Renal cortical epithelial cell (primary cell): Measurements from ENCODE around the gene ENTPD6. TPM values are rescaled to one million over a fixed set of nuclear protein-coding genes. Genes with fewer than 3 reads are reported as not detected.

Source experiments
- DNase-seq: peaks from one replicate; pipeline ENCODE4 v3.0.0-alpha.2; 2011; ENCODE audit warnings: low read depth
- total RNA-seq: library from RNA; depleted of rRNA; stranded (reverse); fragments of >200 nt; gene quantifications from 2 replicates; pipeline ENCODE4 v1.2.3, GENCODE V29; 2014

ENTPD6 gene
- total RNA-seq, 1 donor from 2014 or later: 62.1 TPM

DNA sequence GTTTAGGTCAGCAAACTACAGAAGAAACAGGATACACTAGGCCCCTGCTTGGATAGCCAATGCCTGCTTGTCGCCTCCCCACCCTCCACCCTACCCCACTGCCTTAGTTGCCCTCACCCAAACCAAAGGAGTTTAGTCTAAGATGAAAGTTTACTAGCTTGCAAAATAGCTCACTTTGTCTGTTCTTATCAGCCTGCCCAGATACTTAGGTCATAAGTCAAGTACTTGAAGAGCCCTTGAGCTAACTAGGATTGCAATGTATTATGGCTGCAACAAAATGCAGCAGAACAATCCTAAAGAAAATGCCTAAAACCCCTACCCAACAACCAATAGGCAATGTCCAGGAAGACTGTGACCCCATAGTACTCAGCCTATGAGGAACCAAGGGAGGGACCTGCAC is 7.3 kb upstream of the ENTPD6 start:
- DNase-seq: no peak

DNA sequence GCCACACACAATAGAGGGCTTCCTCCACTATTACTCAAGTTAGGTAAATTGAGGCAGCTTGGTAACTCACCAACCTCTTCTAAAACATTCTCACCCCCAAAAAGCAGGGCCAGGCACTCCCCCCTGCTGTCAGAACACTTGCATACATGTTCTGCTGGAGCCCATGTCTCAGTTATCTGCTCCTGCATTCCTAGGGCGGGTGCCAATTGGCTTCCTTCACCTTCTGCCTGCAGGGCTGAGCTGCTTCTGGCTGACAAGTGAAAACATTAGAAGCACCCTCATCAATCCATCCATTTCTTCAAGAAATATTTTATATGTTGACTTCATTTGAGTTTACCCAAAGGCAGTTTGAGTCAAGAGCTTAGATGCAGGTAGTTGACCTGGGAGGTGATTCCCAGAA is 4.5 kb upstream of the ENTPD6 start:
- no peak for DNase-seq

DNA sequence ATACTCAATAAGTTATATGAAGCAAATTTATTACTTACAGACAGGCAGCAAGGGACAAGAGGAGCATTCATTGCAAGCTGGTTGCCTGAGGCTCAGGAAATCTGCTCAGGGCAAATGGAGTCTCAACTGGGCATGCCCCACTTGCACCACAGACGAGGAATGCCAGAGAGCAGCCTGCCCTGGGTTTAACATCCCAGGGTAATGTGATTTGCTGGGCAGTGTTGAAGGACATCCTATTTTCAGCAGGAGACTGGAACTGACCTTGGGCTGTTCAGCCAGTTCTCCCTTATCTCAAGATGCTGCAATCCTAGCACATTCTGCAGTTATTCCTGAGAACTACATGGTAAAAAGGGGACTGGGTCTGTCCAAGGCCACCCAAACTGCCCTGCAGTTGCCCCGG is 3.8 kb upstream of the ENTPD6 start:
- no peak for DNase-seq

DNA sequence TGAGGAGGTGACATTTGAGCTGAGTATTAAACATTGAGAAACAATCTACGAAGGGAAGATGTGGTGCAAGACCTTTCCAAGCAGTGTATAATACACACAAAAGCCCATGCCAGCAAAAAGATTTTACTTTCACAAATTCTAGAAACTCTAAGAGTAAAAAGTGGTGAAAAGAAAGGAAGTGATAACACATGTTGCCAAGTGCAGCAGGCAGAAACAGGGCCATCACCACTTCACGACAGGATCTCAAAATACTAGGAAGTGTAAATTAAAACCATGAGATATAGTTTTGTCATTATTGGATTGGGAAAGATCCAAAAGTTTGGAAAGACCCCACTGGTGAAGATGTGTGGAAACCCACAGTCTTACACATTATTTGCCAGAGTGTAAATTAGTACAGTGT is 1.7 kb upstream of the ENTPD6 start:
- DNase-seq: no peak

DNA sequence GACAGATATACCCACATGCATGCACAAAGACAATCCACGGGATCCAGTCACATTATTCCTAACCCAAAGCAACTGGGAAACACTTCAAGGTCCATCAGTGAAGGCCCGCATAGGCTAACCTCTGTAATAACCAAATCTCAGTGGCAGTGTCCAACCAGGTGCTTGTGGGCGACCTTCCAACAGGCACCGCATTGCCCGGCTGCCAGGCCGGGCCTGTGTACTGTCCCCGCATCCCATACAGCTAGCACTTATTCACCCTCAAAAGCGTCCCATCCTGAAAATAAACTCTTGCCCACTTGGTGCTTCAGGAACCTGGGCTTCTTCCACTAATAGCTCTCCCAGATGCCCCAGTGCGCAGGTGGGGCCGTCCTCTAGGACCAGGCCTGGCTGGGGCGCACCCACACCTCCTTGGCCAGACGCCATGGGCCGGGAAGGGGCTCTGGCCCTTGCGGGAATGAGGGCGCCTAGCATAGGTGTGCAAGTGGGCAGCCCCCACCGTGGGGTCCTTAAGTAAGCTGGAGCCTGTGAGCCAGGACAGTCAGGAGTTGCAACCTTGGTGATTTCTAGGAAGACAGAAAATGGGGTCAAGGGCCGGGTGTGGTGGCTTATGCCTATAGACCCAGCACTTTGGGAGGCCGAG is 1.1 kb upstream of the ENTPD6 start:
- DNase-seq: no peak

DNA sequence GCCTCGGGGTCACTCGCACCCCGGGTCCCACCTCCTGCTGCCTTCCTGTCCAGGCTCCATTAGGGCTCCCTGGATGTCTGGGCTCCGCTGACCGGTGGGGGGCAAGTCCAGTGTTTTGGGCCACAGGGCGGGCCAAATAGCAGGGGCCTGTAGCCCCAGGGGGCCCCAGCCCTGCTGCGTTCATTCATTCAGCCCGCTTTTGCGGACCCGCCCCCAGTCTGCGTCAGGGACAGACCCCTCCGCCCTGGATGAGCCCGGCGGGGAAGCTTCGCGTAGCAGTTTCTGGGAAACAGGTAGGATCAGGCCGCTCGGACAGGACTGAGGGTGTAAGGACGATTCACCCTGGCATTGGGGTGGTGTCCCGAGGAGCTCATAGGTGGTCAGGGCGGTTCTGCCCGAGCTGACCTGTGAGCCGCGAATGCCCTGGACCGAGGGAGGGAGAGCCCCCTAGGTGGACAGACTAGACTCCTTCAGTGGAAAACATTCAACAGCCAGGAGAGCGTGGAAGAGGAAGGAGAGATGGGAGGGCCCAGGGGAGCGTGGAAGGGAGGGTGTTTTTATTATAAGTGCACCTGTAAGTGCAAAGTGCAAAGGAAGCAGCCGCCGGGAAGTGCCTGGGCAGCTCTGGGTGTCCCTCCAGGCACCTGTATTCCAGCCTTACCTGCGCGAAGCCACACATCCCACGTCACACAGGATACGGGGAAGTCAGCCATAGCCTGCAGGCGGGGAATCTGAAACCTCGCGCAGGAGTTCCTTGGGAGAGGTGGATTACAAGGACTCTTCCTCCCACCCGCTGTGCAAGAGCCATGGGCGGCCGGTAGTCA is 662 bp downstream of the ENTPD6 start:
- DNase-seq: peak; percentile 23

DNA sequence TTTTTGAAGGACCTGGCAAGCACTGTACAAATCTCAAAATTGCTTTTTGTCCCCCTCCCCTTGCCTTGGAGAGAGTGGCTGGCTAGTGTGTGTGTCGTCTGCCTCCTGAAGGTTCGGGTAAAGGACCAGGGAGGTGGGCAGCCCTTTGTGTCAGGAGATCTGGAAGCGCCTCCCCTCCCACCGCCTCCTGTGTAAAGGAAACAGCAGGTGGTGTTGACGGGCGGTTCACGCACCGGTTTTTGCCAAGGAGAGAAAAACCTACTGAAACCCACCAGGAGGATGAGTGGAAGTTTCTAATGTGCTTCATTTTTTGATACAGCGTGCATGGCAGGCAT is 1.2 kb downstream of the ENTPD6 start:
- DNase-seq: no peak

DNA sequence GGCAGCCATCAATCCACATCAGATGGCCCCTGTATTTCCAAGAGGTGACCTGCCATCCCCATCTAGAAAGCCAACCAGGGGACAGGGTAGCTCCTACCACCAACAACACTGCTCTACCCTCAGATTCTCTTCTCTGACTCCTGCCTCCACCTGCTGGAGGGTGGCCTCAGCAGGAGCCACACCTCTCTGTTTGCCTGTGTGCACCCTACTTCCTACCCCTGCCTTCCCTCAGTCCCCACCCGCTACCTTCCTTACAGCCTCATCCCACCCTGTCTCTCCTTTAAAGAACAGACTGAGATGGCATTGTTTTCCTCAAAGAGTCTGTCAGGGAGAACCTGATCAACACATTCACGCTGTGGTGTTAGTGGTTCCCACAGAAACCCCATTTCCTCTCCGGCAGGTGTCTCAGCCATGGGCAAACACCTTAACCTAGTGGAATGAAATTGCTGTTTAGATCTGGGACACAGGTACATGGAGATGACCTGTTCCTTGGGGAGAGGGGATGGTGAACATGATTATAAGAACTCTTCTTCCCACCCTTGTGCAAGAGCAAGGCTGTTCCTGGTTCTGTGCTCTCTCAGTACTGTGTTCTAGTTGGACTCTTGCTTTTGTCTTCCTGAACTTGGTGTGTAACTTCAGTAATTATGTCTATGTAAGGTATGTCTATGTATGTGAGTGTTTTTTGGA is 1.8 kb downstream of the ENTPD6 start:
- no peak for DNase-seq

DNA sequence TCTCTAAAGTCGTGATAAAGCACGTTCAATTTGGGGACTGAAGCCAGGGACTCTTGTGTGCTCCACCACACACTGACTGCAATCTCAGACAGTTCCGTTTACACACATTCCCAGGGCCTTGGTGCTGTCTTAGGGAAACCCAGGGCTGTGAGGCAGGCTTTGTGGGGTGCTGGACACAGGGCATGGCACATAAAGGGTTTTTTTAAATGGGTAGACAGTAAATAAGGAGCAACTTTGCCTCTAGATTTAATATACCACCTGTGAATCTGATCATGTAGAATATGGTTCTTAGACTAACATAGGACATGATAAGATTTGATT is 2.3 kb downstream of the ENTPD6 start:
- DNase-seq: no peak

DNA sequence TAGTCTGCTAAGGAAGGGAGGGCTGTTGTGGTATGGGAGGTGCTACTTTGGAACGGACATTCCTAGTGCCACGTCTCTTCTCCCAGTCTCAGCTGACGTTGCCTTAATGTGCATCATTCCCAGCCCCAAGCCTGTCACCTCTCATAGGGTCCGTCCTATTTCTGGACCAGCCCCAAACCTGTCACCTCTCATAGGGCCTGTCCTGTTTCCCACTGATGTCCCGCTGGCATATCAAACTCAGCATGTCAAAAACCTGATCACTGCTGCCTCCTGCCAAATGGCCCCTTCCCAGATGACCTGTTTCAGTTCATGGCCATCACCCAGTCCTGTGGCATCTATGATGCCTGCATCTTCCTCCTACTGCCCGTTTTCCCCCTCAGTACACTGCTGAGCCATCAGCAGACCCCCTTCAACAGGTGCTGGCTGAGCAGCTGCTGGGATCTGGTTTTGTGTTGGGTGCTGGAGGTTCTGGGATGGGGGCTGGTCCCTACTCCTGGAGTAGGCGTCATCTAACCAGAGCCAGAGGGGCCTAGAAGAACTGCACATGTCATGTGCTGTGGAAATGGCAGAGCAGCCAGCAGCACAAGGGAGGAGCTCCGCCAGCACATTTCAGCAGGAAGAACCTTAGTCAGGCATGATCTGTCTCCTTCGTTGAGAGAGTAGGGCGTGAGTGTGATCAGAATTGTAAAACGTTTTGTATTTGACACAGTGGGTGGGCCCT is 3.3 kb downstream of the ENTPD6 start:
- no peak for DNase-seq

DNA sequence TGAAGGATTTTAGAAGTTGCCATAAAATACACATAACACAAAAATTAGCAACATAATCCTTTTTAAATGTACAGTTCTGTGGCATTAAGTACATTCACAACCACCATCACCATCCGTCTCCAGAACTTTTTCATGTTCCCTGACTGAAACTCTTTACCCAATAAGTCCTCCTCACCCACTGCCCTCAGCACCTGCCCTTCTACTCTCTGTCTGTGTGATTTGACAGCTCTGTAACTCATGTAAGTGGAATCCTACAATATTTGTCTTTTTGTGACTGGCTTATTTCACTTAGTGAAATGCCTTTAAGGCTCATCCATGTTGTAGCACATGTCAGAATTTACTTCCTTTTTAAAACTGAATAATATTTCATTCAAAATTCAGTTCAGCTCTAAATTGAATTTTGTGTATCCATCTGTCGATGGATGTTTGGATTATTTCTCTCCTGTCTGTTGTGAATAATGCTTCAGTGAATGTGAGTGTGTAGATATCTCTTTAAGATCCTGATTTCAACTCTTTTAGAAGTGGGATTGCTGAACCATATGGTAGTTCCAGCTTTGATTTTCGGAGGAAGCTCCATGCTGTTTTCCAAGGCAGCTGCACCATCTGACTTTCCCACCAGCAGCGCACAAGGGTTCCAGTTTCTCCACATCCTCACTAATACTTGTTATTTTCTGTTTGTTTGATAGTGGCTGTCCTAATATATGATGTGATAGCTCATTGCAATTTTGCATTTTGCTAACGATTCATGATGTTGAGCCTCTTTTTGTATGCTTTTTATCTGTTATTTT is 4.2 kb downstream of the ENTPD6 start:
- DNase-seq: no peak

DNA sequence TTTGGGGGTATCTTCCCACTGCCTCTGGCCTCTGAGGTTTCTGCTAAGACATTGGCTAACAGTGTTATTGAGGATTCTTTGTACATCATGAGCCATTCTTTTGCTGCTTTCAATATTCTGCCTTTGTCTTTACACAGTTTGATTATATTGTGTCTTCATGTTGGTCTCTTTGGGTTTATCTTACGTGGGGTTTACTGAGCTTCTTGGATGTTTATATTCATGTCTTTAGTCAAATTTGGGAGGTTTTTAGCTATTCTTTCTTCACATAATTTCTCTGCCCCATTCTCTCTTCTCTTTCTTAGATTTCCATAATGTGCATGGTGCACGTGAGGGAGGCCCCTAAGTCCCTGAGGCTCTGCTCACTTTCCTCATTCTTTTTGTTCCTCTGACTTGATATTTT is 7.6 kb downstream of the ENTPD6 start:
- DNase-seq: no peak

DNA sequence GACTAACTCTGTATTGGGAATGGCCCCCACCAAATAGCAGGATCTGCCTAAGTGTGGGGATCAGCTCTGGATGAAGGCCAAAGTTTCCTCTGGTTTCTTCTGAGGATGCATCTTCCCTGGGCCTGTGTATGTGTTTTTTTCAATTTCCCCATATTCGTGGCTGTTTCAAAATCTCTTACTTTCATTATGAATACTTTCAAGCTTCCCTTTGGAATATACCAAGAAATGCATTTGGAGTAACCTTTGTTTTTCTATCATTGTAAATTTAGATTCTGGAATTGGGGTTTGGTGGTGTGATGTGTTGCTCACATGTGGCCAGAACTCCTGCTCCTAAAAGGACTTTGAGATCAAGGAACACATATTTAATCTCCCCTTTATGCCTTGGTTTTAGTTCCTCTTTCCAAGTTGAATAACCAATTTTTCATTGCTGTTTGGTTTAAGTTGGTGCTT is 8.4 kb downstream of the ENTPD6 start:
- DNase-seq: no peak

DNA sequence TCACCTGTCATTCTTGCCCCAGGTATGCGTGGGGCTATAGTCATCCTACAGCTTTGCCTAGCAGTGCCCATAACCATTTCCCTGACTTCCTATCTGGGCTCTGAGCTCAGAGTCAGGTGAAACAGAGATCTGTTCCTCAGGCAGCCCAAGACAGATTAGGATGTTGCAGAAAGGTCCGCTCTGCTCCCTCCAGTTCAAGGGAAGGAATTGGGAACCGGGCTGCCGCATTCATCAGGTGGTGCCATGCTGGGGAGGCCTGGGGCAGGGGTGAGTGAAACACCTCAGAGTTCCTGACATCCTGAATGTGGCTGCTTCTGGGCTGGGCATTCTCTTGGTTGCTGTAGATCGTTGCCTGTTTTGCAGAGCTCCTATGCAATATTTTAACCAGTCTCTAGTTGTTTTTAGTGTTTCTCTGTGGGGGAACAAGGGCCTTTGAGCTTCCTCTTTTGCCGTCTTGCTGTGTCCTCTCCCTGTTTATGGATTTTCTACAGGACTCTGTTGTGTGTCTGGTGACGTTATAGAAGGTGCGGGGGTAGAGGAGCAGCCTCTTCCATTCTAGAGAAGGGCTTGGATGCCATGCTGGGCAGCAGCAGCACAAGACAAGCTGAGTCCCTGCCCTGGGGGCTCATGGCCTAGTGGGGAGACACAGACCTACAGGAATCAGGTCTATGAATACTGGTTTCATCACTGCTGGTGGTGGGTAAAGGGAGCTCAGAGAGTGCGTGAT is 9.2 kb downstream of the ENTPD6 start:
- no peak for DNase-seq

DNA sequence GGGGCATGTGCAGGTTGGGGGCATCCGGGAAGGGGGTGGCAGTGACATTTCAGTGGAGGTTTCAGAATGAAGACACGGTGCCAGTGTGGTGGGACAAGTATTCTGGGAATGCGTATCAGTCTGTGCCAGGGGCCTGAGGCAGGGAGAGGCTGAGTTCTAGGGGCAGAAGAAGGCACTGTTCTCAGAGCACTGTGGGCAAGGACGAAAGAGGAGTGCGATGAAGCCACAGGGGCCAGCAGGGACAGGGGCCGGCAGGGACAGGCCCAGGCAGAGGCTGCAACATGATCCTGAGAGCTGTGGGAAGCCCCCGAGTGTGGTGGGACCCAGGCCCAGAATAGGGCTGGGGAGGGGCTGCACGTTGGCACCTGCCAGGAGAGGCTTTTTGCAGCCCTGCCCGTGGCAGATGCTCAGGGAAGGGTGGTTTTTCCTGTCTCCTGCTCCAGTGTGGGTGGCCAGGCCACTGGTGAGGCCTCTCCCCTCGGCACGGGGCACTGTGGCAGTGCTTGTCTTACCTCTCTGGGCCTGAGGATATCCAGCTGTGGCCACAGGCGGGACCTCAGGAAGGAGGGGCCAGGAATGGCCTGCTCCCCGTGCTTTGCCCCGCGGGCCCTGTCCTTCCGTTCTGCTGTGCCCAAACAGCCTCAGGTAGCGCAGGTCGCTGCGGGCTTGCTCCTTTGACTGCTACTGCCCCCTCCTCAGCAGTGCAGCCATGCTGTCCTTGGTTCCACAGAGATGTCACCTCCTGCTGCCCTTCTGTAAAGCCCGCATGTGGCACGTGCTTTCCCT is 10.0 kb downstream of the ENTPD6 start:
- no peak for DNase-seq

DNA sequence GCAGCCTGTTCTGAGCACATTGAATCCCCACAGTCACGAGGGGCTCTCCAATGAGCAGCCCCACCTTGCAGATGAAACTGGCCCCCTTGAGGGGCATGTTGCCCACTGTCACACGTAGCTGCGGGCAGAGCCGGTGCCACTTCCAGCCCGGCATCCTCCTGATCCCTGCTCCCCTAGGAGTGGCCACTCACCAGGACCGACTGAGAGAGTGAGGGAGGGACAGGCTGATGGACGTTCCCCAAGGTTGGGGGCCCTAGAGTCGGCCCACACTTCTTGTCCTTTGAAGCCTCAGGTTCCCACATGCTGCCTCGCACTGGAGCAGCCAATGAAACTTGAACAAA is 10.5 kb downstream of the ENTPD6 start:
- no peak for DNase-seq

DNA sequence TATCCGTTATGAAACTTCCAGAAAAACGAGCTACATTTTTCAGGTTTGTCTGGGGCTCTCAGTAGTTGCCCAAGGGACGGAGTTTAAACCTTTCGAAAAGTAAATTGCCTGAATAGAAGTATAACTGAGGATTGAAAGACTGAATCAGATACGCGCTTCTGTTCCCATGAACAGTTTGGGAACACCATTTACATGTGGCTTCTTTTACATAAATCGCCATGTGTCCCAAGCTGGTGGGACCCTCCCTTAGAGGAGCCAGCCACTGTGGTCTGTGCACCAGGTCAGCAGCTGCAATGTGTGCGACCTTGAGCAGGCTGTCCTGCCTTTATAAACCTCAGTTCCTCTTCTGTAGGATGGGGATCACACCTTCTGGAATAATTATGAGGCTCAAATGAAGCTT is 11.0 kb downstream of the ENTPD6 start:
- DNase-seq: no peak

DNA sequence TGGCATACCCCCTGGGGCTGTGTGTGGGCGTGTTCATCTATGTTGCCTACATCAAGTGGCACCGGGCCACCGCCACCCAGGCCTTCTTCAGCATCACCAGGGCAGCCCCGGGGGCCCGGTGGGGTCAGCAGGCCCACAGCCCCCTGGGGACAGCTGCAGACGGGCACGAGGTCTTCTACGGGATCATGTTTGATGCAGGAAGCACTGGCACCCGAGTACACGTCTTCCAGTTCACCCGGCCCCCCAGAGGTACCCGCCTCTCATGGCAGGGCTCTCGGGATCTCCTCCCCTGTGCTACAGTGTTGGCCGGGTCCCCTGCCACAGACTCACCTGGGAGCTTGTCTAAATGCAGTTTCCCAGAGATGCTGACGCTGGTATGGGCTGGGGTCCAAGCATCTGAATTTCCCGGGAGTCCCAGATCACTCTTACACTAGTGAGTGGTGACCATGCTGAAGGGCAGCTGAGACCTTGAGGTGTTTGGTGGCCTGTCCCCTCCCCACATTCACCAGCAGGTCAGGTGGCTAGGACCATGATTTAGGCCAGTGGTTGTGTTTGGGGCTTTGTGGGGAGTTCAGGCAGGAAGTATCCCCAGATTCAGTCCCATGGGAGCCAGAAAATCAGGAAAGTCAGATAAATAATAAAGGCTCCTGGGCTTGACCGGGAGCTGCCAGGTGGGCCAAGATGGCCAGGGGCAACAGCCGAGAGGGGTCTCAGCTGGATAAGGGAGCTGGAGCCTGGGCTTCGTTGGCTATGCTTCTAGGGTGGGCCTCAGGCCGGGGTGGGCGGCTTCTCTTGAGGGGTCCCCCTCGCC is 11.8 kb downstream of the ENTPD6 start:
- DNase-seq: no peak

DNA sequence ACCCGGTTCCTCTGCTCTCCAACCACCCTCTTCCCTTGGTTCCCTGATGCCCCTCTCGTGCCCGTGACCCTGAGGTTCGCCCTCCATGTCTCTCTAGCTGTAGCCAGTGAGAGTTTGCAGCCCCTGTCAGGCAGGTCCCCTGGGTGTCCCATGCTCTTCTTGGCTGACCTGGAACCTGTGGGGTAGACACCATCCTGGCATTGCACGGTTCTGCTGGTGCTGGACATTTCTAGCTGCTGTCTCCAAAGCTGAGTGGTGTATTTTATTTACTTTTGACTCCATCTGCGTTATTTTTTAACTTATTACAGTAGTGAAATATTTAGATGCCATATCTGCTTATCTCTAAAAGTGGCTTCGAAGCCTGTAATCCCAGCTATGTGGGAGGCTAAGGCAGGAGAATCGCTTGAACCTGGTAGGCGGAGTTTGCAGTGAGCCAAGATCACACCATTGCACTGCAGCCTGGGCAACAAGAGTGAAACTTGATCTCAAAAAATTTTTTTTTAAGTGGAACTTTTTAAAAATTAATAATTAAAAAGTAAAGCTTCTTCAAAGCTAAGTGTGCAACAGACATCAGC is 12.5 kb downstream of the ENTPD6 start:
- no peak for DNase-seq
